SU-DHL-6 (cell line): ENCODE results near the gene HAL.

Experiments used
- H2AFZ ChIP-seq: fragments of 200-600 bp; sonication (generic); 2 replicates; pipeline ENCODE4 v1.6.1; 2014; ENCODE audit warnings: low read depth, mild to moderate bottlenecking, moderate library complexity, mixed read lengths, antibody characterized with exemption, low read length; ENCODE audit not compliant: severe bottlenecking
- H3F3A ChIP-seq: fragments of 200-600 bp; shearing (Covaris generic); 2 replicates; pipeline ENCODE4 v1.6.0; 2016; ENCODE audit warnings: antibody characterized with exemption, mild to moderate bottlenecking; ENCODE audit not compliant: insufficient read depth
- H3K27ac ChIP-seq: fragments of 200-600 bp; sonication (generic); 2 replicates; pipeline ENCODE4 v1.5.1; 2016; ENCODE audit warnings: low read depth, mild to moderate bottlenecking, low read length, moderate library complexity, mixed read lengths
- H3K27me3 ChIP-seq: fragments of 200-600 bp; sonication (generic), shearing (Covaris generic); 2 replicates; pipeline ENCODE4 v1.6.0; 2014; ENCODE audit warnings: mild to moderate bottlenecking, low read length
- H3K36me3 ChIP-seq: fragments of 200-600 bp; sonication (generic); 2 replicates; pipeline ENCODE4 v1.6.1; 2014; ENCODE audit warnings: mild to moderate bottlenecking, low read length, mixed read lengths
- H3K4me2 ChIP-seq: fragments of 300-600, 200-600 bp; shearing (Covaris generic), sonication (generic); 2 replicates; pipeline ENCODE4 v1.6.0; 2014; ENCODE audit warnings: low read length, low read depth, mild to moderate bottlenecking; ENCODE audit not compliant: poor library complexity, severe bottlenecking
- H3K4me3 ChIP-seq: fragments of 200-600 bp; sonication (generic); 2 replicates; pipeline ENCODE4 v1.5.1; 2014; ENCODE audit warnings: antibody characterized with exemption, low read length, mild to moderate bottlenecking, mixed read lengths; ENCODE audit not compliant: insufficient read depth, poor library complexity, severe bottlenecking
- H3K79me2 ChIP-seq: fragments of 200-600 bp; sonication (generic); 2 replicates; pipeline ENCODE4 v1.6.1; 2014; ENCODE audit warnings: mild to moderate bottlenecking, low read length, moderate library complexity; ENCODE audit not compliant: insufficient read depth
- H3K9ac ChIP-seq: fragments of 200-600 bp; sonication (generic); 2 replicates; pipeline ENCODE4 v1.7.0; 2014; ENCODE audit warnings: mild to moderate bottlenecking, low read length
- H3K9me2 ChIP-seq: fragments of 200-600 bp; sonication (generic); replicated peaks from 2 replicates; pipeline ENCODE4 v1.6.1; 2014; ENCODE audit warnings: low read length; ENCODE audit not compliant: insufficient read depth
- H3K9me3 ChIP-seq: fragments of 200-600 bp; sonication (generic); 2 replicates; pipeline ENCODE4 v1.6.1; 2014; ENCODE audit warnings: low read length, mixed read lengths; ENCODE audit not compliant: insufficient read depth
- H4K20me1 ChIP-seq: fragments of 200-600 bp; sonication (generic); 2 replicates; pipeline ENCODE4 v1.6.1; 2014; ENCODE audit warnings: low read depth, mild to moderate bottlenecking, antibody characterized with exemption, low read length, moderate library complexity, mixed read lengths
- EZH2phosphoT487 ChIP-seq: fragments of 200-600 bp; sonication (generic), shearing (Covaris generic); conservative IDR thresholded peaks from 2 replicates; pipeline ENCODE4 v1.6.1; 2018; ENCODE audit warnings: mild to moderate bottlenecking, antibody characterized with exemption, low read length, moderate library complexity, mixed read lengths
- TF ChIP-seq, protein P1 (sequence below): fragments of 200-600 bp; sonication (generic); IDR thresholded peaks from one replicate; pipeline ENCODE4 v1.5.1; 2017; ENCODE audit warnings: antibody characterized with exemption, mild to moderate bottlenecking, low read length, moderate library complexity; ENCODE audit not compliant: insufficient read depth, poor library complexity, severe bottlenecking

The HAL gene, protein sequence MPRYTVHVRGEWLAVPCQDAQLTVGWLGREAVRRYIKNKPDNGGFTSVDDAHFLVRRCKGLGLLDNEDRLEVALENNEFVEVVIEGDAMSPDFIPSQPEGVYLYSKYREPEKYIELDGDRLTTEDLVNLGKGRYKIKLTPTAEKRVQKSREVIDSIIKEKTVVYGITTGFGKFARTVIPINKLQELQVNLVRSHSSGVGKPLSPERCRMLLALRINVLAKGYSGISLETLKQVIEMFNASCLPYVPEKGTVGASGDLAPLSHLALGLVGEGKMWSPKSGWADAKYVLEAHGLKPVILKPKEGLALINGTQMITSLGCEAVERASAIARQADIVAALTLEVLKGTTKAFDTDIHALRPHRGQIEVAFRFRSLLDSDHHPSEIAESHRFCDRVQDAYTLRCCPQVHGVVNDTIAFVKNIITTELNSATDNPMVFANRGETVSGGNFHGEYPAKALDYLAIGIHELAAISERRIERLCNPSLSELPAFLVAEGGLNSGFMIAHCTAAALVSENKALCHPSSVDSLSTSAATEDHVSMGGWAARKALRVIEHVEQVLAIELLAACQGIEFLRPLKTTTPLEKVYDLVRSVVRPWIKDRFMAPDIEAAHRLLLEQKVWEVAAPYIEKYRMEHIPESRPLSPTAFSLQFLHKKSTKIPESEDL

DNA sequence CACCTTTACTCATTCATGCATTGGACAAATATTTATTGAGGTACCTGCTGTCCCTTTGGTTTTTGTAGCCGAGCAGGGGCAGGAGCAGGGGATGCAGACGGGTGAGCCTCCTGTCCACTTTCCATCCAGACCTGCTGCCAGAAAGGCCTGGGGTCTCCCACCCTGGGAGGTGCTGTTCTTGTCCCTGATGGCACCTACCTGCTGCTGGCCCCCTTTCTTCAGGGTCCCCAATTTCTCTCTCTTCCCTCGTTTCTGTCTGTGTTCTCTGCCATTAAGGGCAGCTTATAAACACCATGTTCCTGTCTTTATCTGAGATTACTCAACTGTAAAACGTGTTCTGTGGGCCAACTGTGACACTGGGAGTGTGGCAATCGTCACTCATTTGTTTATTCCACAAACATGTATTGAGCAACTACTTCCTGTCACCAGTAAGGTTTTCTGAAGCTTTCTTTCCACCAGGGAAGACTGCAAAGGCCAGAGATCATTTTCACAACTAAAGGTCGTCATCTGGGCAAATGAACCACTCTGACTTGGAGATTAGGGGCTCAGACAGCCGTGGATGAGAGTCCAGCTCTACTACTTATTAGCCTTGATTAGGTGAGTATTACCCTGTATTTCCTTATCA lies at the start of gene HAL:
Gene HAL (minus strand): TSS at position 311 of the 625 bp plus-strand sequence. CDS start 434 bp downstream, outside the sequence.
- Histone ChIP-seq H3K27ac (no peak within 1 kb of the TSS), H4K20me1 (no peaks in the 10 kb centered on the region), H3K9ac (no peak within 1 kb of the TSS), H3K36me3 (no peaks in the 10 kb centered on the region; the same call in 1 of the 2 replicates), H3K4me3 (no peak within 1 kb of the TSS), H2AFZ (no peak within 1 kb of the TSS), H3K27me3 (no peaks in the 10 kb centered on the region), H3K79me2 (no peaks in the 10 kb centered on the region), H3K9me2 (no peaks in the 10 kb centered on the region), H3F3A (no peaks in the 10 kb centered on the region), H3K9me3 (no peaks in the 10 kb centered on the region), H3K4me2 (no peak within 1 kb of the TSS)
- TF ChIP-seq, protein P1, sequence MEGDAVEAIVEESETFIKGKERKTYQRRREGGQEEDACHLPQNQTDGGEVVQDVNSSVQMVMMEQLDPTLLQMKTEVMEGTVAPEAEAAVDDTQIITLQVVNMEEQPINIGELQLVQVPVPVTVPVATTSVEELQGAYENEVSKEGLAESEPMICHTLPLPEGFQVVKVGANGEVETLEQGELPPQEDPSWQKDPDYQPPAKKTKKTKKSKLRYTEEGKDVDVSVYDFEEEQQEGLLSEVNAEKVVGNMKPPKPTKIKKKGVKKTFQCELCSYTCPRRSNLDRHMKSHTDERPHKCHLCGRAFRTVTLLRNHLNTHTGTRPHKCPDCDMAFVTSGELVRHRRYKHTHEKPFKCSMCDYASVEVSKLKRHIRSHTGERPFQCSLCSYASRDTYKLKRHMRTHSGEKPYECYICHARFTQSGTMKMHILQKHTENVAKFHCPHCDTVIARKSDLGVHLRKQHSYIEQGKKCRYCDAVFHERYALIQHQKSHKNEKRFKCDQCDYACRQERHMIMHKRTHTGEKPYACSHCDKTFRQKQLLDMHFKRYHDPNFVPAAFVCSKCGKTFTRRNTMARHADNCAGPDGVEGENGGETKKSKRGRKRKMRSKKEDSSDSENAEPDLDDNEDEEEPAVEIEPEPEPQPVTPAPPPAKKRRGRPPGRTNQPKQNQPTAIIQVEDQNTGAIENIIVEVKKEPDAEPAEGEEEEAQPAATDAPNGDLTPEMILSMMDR, result no peak
- TF ChIP-seq EZH2phosphoT487, result no peak

DNA sequence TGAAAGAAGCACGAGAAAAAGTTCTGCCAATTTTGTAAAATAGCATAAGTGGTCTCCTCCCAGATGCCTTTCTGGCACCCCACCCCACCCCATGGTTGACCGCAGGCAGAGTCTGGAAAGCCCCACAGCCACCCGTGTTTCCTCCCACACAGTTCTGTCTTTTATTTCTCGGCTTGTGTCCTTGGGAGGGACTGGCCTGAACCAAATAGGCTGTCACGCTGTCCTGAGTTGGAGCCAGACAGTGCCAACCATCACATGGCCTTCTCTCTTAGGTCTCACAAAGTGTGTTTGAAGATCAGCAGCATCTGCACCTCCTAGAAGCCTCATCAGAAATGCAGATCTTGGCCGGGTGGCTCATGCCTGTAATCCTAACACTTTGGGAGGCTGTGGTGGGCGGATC lies 49.4 kb upstream of the HAL start:
- Histone ChIP-seq H3K27ac (no peak overlapping the region), H3K4me3 (no peak overlapping the region), H3K4me2 (no peak overlapping the region)

DNA sequence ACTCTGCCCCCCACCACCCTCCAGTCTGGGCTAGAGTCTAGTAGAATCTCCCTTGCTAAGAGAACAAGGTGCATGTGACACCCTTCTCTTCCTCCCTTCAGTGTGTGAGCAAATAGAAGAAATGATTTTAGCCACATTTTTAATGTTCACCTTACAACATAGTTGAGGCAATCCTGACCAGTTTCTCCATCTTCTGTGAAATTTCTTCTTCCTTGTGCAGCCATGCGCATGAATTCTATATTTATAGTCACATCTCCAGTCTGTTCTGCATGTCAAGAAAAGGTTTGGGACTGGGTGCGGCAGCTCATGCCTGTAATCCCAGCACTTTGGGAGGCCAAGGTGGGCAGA lies 48.8 kb upstream of the HAL start:
- TF ChIP-seq, protein P1, result no peak
- TF ChIP-seq EZH2phosphoT487, result no peak
- H4K20me1 ChIP-seq, result no peaks in the 10 kb centered on the region
- H3F3A ChIP-seq, result no peaks in the 10 kb centered on the region
- no peaks in the 10 kb centered on the region for H3K36me3 ChIP-seq
- H3K9me2 ChIP-seq, result no peaks in the 10 kb centered on the region
- no peak overlapping the region for H3K9ac ChIP-seq
- H3K4me3 ChIP-seq, result no peak overlapping the region
- no peak overlapping the region for H2AFZ ChIP-seq
- H3K27ac ChIP-seq, result no peak overlapping the region
- no peaks in the 10 kb centered on the region for H3K9me3 ChIP-seq
- no peak overlapping the region for H3K4me2 ChIP-seq
- H3K79me2 ChIP-seq, result no peaks in the 10 kb centered on the region
- no peaks in the 10 kb centered on the region for H3K27me3 ChIP-seq

More for the DNA sequence above, 49.4 kb upstream of the HAL start:
- H4K20me1 ChIP-seq, result no peaks in the 10 kb centered on the region
- H3K27me3 ChIP-seq, result no peaks in the 10 kb centered on the region
- no peaks in the 10 kb centered on the region for H3K79me2 ChIP-seq
- H3F3A ChIP-seq, result no peaks in the 10 kb centered on the region
- H2AFZ ChIP-seq, result no peak overlapping the region
- TF ChIP-seq EZH2phosphoT487, result no peak
- TF ChIP-seq, protein P1, result no peak
- no peaks in the 10 kb centered on the region for H3K9me3 ChIP-seq
- H3K9me2 ChIP-seq, result no peaks in the 10 kb centered on the region
- no peak overlapping the region for H3K9ac ChIP-seq
- H3K36me3 ChIP-seq, result no peaks in the 10 kb centered on the region
